Activated T-cell treated with anti-CD3 and anti-CD28 coated beads, Interleukin-2, amount 50 U/mL, for 72 hours (primary cell): ENCODE results near the gene CLCNKB. TPM values are rescaled to one million over a fixed set of nuclear protein-coding genes. Genes with fewer than 3 reads are reported as not detected.

ENCODE experiments used
- ATAC-seq, 2 donors: fragments of 150-1000 bp; cut with Tn5 transposase; replicated peaks in 1 of 2; 2 replicates each; pipeline ENCODE4 v1.10.0; 2021; ENCODE audit warnings: moderate library complexity in 2 of 2, mild to moderate bottlenecking in 1 of 2
- DNase-seq, 2 donors: peaks; one replicate each; pipeline ENCODE4 v3.0.0; 2021 to 2022; ENCODE audit warnings: mixed read lengths in 1 of 2
- H3K27ac Mint-ChIP-seq: one replicate; pipeline ENCODE4 v1.8.0; 2022; ENCODE audit warnings: mild to moderate bottlenecking, moderate library complexity, mixed read lengths
- H3K27me3 Mint-ChIP-seq: one replicate; pipeline ENCODE4 v1.8.0; 2022; ENCODE audit warnings: low read depth, mixed read lengths
- H3K36me3 Mint-ChIP-seq, 2 donors: one replicate each; pipeline ENCODE4 v1.8.0; 2022; ENCODE audit warnings: mixed read lengths in 2 of 2, mild to moderate bottlenecking in 1 of 2; ENCODE audit not compliant: insufficient read depth in 2 of 2
- H3K4me1 Mint-ChIP-seq: one replicate; pipeline ENCODE4 v1.8.0; 2022; ENCODE audit warnings: low read depth, mixed read lengths
- H3K4me3 Mint-ChIP-seq, 2 donors: one replicate each; pipeline ENCODE4 v1.8.0; 2022; ENCODE audit warnings: mild to moderate bottlenecking in 2 of 2, mixed read lengths in 2 of 2, moderate library complexity in 2 of 2
- H3K9me3 Mint-ChIP-seq, 2 donors: one replicate each; pipeline ENCODE4 v1.8.0; 2022; ENCODE audit warnings: mixed read lengths in 2 of 2
- total RNA-seq, 2 donors: library from RNA; stranded (reverse); gene quantifications; one replicate each; pipeline ENCODE4 v1.2.3, GENCODE V29; 2022

Gene CLCNKB
- total RNA-seq, 2 donors from 2014 or later: not detected

DNA sequence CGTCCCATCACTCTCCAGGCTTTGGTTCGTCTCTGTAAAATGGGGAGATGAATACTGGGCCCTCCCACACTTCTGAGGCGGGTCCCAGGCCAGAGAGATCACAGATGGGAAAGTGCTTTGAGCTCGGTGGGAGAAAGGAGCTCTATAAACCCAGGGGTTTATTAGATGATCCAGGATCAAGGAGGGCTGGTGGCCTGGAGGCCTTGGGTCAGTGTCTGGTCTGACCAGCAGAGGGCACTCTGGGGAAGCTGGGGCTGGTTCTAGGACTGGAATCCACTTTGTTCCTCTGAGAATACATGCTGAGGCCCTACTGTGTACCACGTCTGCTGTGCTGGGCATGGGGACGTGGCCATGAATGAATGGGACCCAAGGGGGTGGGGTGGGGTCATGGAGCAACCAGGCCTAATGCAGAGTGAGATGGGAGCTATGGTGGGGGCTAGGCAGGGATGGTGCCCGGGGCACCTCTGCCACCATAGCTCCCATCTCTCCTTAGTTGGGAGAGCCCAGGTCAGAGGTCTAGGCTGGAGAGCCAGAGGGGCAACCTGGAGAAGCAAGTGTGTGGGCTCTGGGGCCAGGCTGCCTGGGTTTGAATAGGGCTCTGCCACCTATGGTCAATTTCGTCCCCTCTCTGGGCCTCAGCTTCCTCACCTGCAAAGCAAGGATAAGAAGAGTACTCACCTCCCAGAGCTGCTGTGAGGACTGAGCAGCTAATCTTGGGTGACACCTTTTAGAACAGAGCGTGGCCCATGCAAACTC is 38.9 kb downstream of the CLCNKB start:
- no peaks in the 10 kb centered on the region for H3K9me3 Mint-ChIP-seq
- H3K27me3 Mint-ChIP-seq: no peaks in the 10 kb centered on the region
- H3K27ac Mint-ChIP-seq: no peak overlapping the region
- DNase-seq (peak; percentile 70 to 73), ATAC-seq (peak; percentile 45 to 55)
- no peak overlapping the region for H3K4me3 Mint-ChIP-seq
- peaks cover 6% of the 10 kb centered on the region for H3K4me1 Mint-ChIP-seq
- H3K36me3 Mint-ChIP-seq: no peaks in the 10 kb centered on the region

GRCh38 chr1:16083486-16083885 is 39.9 kb downstream of the CLCNKB start:
- H3K27ac Mint-ChIP-seq: no peak overlapping the region
- H3K4me1 Mint-ChIP-seq: peaks cover 6% of the 10 kb centered on the region
- no peaks in the 10 kb centered on the region for H3K9me3 Mint-ChIP-seq
- H3K4me3 Mint-ChIP-seq: no peak overlapping the region
- ATAC-seq: no peak
- no peaks in the 10 kb centered on the region for H3K36me3 Mint-ChIP-seq
- H3K27me3 Mint-ChIP-seq: no peaks in the 10 kb centered on the region
- DNase-seq: no peak

DNA sequence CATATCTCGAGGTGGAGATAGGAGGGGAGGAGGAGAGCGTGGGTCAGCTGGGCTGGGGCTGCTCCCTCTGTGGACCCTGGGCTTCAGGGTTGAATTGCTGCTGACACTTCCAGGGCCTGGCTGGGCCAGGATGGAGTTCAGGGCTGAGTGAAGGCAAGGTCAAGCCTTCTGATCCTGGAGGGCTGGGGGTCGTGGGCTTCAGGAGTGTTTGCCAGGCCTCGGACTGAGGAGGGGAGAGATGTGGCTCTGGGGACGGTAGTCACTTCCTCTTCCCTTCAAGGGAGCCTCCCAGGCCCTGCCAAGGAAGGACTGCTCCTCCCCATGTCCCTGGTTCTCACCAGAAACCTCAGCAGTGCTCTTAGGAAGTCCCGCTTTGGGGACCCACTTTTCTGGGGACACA is 41.9 kb downstream of the CLCNKB start:
- no peak overlapping the region for H3K4me3 Mint-ChIP-seq
- H3K27ac Mint-ChIP-seq: no peak overlapping the region
- DNase-seq (no peak), ATAC-seq (no peak)
- no peaks in the 10 kb centered on the region for H3K9me3 Mint-ChIP-seq
- no peaks in the 10 kb centered on the region for H3K36me3 Mint-ChIP-seq
- no peaks in the 10 kb centered on the region for H3K4me1 Mint-ChIP-seq
- H3K27me3 Mint-ChIP-seq: no peaks in the 10 kb centered on the region

DNA sequence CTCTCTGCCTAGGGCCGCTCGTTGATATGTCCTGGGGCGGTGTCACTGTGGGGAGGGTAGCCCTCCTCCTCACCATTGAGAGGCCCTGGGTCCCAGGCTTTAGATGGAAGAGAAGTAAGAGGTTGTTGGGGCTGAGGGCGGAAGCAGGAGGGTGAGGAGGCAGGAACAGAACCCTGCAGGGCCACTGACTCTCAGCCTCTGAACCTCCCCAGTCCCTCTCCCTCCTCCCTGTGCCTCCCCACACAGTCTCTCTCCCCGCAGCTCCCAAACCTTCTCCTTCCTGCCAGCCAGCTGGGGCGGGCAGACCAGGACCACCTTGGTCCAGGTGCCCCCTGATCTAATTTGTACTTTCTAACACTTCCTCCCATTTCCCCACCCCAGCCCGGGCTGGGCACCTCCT is 44.2 kb downstream of the CLCNKB start:
- Mint-ChIP-seq H3K36me3 (no peaks in the 10 kb centered on the region), H3K9me3 (no peaks in the 10 kb centered on the region), H3K27me3 (no peaks in the 10 kb centered on the region), H3K4me3 (no peak overlapping the region), H3K4me1 (no peaks in the 10 kb centered on the region), H3K27ac (no peak overlapping the region)
- ATAC-seq (no peak), DNase-seq (no peak)

DNA sequence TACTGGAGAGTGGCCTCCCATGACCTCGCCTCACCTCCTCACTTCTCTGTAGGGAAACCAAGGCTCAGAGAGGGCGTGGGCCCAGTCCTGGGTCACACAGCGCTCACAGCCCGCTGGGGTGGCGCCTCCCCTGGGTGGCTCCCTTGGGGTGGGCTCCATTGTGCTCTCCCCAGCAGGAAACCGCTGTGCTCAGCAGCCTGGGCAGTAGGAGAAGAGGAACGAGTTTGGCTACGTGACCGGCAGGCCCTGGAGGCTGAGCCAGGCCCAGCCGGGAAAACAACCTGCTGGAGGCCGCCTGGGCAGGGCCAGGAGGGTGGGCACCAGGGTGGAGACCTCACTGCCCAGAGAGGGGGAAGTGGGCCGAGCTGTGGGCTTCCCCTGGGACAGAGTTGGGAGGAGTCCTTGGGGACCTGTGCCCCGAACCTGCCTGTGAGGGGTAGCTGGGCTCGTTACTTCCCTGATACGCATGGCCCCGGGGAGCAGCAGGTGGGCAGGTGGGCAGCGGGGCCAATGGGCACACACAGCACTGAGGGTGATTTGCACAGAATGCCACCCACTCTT is 44.8 kb downstream of the CLCNKB start:
- ATAC-seq (no peak), DNase-seq (no peak)
- Mint-ChIP-seq H3K27me3 (no peaks in the 10 kb centered on the region), H3K27ac (no peak overlapping the region), H3K4me3 (no peak overlapping the region), H3K36me3 (no peaks in the 10 kb centered on the region), H3K4me1 (no peaks in the 10 kb centered on the region), H3K9me3 (no peaks in the 10 kb centered on the region)

DNA sequence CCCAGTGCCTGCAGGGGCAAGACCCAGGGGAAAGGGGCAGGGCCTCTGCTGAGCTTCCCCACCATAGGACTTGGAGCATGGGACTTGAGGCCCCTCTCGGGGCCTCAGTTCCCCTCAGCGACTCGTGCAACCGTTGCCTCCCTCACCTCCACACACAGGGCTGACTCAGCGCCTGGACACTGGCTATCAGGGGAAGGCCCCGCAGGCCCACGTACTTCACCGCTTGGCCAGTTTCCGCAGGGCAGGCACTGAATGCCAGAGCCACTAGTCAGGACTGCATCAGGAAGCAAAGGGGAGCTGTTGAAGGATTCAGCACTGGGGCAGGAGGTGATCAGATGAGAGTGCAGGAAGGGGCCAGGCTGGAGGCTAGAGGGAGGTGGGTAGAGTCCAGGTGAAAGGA is 45.4 kb downstream of the CLCNKB start:
- no peak overlapping the region for H3K27ac Mint-ChIP-seq
- DNase-seq (no peak), ATAC-seq (no peak)
- H3K4me3 Mint-ChIP-seq: no peak overlapping the region
- no peaks in the 10 kb centered on the region for H3K4me1 Mint-ChIP-seq
- no peaks in the 10 kb centered on the region for H3K9me3 Mint-ChIP-seq
- H3K36me3 Mint-ChIP-seq: no peaks in the 10 kb centered on the region
- no peaks in the 10 kb centered on the region for H3K27me3 Mint-ChIP-seq

- no peak overlapping the region for H3K27ac Mint-ChIP-seq
- ATAC-seq: no peak
- H3K9me3 Mint-ChIP-seq: no peaks in the 10 kb centered on the region
- H3K36me3 Mint-ChIP-seq: no peaks in the 10 kb centered on the region
- DNase-seq: no peak
- no peaks in the 10 kb centered on the region for H3K27me3 Mint-ChIP-seq
- H3K4me1 Mint-ChIP-seq: no peaks in the 10 kb centered on the region
- H3K4me3 Mint-ChIP-seq: no peak overlapping the region
Observed at GRCh38 chr1:16090076-16090826, 46.7 kb downstream of the CLCNKB start.

GRCh38 chr1:16091296-16091695 is 47.7 kb downstream of the CLCNKB start:
- ATAC-seq: no peak
- H3K4me1 Mint-ChIP-seq: no peaks in the 10 kb centered on the region

DNA sequence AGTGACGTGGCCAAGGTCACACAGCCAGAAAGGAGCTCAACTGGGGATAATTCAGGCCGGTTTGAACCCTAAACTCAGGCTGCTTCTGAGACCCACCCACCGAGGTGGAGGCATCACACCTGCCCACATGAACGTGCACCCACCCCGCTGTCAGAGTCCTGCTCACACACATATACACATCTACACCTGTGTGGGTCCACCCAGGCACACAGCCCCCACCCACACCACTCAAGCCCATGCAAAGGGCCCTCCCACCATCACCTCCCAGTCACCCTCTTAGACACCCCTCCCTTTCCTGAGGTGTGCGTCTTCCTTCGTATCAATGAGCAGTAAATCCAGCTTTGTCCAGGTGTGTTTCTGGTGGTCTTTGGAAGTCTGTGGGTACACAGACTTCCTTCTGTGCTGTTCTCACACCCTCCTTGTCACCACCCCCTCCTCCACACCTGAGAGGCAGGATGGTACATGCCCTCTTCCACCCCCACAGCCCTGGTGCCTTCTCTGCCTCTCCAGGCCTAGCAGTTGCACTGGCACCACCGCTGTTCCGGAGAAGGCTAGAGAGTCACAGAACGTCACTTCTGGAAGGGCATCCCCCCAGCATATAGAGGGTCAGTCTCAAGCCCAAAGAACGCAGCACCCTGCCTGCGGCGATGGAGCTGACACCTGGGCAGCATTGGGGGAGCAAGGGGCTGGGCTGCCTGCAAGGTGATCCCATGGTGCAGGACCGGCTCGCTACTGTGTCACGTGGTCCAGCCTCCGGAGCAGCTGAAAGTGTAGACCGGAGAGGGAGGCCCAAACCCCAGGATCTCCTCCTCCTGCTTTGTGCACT is 48.7 kb downstream of the CLCNKB start:
- Mint-ChIP-seq H3K4me1 (no peaks in the 10 kb centered on the region), H3K36me3 (no peaks in the 10 kb centered on the region), H3K27ac (no peak overlapping the region), H3K4me3 (no peak overlapping the region), H3K9me3 (no peaks in the 10 kb centered on the region), H3K27me3 (peaks cover 8% of the 10 kb centered on the region)
- no peak for ATAC-seq
- DNase-seq: no peak

More at GRCh38 chr1:16091296-16091695, 47.7 kb downstream of the CLCNKB start:
- H3K27me3 Mint-ChIP-seq: peaks cover 2% of the 10 kb centered on the region
- no peak overlapping the region for H3K27ac Mint-ChIP-seq
- H3K4me3 Mint-ChIP-seq: no peak overlapping the region
- DNase-seq: no peak
- H3K36me3 Mint-ChIP-seq: no peaks in the 10 kb centered on the region
- H3K9me3 Mint-ChIP-seq: no peaks in the 10 kb centered on the region

DNA sequence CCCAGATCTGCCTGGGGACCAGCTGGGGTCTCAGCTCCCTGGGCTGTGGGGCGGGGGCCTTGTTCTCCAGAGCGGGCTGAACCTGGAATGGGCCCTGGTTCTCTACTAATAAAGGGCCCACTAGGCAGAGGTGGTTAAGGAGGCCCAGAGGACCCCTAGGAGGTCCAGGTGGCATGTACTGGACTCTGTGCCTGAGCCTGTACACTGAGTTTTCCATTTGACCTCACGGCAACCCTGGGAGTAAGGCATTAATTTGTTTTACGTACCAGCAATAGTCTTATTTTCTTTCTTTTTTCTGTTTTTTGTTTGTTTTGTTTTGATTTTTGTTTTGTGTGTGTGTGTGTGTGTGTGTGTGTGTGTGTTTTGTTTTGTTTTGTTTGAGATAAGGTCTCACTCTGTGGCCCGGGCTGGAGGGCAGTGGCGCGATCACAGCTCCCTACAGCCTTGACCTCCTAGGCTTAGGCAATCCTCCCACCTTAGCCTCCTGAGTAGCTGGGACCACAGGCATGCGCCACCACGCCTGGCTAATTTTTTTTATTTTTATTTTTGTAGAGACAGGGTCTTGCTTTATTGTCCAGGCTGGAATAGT is 49.4 kb downstream of the CLCNKB start:
- Mint-ChIP-seq H3K36me3 (no peaks in the 10 kb centered on the region), H3K27ac (no peak overlapping the region)
- ATAC-seq: no peak

GRCh38 chr1:16093611-16094010 is 50.0 kb downstream of the CLCNKB start:
- Mint-ChIP-seq H3K4me1 (no peaks in the 10 kb centered on the region), H3K9me3 (no peaks in the 10 kb centered on the region), H3K4me3 (no peak overlapping the region)

More for the DNA sequence above, 49.4 kb downstream of the CLCNKB start:
- DNase-seq: no peak
- no peak overlapping the region for H3K4me3 Mint-ChIP-seq
- peaks cover 8% of the 10 kb centered on the region for H3K27me3 Mint-ChIP-seq
- no peaks in the 10 kb centered on the region for H3K4me1 Mint-ChIP-seq
- H3K9me3 Mint-ChIP-seq: no peaks in the 10 kb centered on the region

GRCh38 chr1:16094453-16095158 is 51.0 kb downstream of the CLCNKB start:
- no peak overlapping the region for H3K27ac Mint-ChIP-seq
- no peaks in the 10 kb centered on the region for H3K36me3 Mint-ChIP-seq
- DNase-seq (no peak), ATAC-seq (no peak)
- no peak overlapping the region for H3K4me3 Mint-ChIP-seq
- no peaks in the 10 kb centered on the region for H3K4me1 Mint-ChIP-seq
- H3K9me3 Mint-ChIP-seq: no peaks in the 10 kb centered on the region
- peaks cover 8% of the 10 kb centered on the region for H3K27me3 Mint-ChIP-seq

More at GRCh38 chr1:16093611-16094010, 50.0 kb downstream of the CLCNKB start:
- peaks cover 8% of the 10 kb centered on the region for H3K27me3 Mint-ChIP-seq
- DNase-seq (no peak), ATAC-seq (no peak)
- H3K36me3 Mint-ChIP-seq: no peaks in the 10 kb centered on the region
- no peak overlapping the region for H3K27ac Mint-ChIP-seq
